ENCODE measurements around the gene RANBP17.
"Not testable (repeated sequence)": the region's sequence is repeated elsewhere in the genome, so short reads cannot be mapped to it uniquely, and the experiment has no call there.

Gene RANBP17

DNA sequence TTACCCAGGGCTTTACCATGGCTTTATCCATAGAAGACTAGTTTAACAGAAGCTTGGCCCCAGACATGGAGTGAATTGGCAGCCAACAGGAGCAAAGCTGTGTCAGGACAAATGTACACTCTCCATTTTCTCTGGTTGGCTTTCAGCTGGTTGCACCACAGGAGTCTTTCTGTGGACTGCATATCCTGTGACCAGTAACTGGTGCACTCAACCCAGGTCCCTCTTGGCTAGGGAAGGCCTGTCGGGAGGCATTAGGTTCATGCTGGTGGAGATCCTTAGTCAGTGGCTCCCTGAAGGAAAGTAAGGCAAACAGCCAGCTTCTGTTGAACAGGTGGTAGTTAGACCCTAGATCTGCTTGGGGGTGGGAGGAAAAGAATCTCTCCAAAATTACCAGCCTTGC lies 300.3 kb downstream of the RANBP17 start:
- no peak for DNase-seq

DNA sequence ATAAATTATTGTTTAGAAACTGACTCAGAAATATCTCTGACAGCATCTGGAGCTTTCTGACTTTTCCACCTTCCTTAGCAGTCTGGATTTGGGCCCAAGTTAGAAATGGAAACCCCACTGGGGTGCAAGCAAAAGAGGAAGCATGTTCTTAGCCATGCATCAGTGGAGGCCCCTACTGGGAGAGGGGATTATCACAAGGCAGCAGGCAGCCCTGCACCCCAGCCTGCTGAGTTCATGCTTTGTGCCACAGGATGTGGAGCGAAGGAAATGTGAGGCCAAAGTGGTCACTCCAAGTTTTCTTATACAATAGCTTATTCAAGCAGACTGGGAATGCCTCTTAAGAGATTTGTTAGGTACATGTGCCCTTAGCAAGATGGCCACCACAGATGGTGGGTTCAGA lies 300.8 kb downstream of the RANBP17 start:
- no peak for DNase-seq

DNA sequence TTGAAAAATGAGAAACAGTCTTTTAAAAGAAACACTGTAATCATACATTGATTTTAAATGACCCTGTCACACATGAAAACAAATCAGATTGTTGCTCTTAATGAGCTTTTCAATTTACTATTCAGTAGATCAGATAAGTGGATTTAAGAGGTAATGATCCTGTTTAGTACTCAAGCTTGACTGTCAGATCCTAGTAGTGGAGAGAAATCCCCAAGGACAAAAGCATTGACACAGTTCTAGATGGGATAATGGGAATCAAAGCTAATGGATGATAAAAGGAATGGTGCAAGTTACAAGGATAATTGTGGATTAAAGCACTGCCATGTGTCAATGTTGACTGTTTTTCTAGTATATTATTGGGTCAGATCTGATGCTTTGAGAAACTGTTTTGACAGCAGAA lies 304.9 kb downstream of the RANBP17 start:
- DNase-seq = no peak

DNA sequence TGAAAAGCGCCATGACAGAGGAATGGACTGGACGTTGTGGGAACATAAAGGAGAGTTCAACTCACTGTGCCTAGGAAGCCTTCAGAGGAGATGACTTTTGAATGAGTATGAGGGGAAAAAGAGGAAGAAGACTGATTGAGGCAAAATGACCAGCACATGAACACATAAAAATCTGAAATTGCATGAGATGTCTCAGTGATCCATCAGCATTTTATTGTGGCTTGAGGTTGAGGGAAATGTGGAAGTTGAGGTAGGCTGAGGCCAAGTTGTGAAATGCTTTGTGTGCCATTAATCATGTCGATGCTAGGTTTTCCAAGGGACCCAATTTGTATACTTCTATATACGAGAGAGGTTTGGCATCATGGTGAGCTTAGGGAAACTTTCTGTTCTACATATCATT lies 306.4 kb downstream of the RANBP17 start:
- no peak for DNase-seq

DNA sequence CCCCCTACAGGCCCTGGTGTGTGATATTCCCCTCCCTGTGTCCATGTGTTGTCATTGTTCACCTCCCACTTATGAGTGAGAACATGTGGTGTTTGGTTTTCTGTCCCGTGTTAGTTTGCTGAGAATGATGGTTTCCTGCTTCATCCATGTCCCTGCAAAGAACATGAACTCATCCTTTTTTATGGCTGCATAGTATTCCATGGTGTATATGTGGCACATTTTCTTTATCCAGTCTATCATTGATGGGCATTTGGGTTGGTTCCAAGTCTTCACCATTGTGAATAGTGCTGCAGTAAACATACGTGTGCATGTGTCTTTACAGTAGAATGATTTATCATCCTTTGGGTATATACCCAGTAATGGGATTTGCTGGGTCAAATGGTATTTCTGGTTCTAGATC lies 313.1 kb downstream of the RANBP17 start:
- not testable (repeated sequence) for DNase-seq

DNA sequence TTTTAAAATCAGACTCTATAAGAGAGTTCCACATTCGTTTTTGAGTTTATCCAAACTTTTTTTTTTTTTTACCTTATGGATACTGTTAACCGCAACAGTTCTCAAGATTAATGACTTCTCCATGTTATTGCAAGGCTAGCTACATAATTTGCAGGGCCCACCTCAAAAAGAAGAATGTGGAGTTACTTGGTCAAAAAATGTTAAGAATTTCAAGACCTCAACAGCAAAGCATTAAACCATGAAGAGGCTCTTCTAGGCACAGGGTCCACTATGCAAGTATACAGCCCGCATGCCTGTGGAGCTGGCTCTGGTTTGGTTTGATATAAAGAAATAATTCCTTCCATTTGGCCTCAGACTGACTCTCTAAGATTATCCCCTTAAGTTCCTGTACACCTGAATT lies 313.9 kb downstream of the RANBP17 start:
- no peak for DNase-seq

DNA sequence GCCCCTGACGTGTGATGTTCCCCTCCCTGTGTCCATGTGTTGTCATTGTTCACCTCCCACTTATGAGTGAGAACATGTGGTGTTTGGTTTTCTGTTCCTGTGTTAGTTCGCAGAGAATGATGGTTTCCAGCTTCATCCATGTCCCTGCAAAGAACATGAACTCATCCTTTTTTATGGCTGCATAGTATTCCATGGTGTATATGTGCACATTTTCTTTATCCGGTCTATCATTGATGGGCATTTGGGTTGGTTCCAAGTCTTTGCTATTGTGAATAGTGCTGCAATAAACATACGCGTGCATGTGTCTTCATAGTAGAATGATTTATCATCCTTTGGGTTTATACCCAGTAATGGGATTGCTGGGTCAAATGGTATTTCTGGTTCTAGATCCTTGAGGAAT lies 316.4 kb downstream of the RANBP17 start:
- not testable (repeated sequence) for DNase-seq

DNA sequence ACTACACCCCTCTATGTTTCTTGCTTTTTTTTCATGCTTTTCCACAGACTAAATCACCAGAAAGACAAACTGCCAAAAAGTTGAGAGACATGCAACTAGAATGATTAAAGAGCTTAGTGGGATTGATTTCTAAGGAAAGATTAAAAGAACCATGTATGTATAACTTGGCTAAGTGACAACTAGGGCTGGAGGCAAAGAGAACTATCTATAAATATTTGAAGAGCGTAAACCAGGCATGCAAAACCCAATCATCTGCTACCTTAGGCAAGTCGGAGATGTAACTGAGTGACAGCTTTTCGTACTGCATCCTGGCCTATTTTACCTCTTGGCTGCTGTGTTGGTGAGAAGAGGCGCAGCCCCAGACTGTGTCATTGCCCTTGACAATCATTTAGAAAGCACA lies 326.2 kb downstream of the RANBP17 start:
- no peak for DNase-seq

DNA sequence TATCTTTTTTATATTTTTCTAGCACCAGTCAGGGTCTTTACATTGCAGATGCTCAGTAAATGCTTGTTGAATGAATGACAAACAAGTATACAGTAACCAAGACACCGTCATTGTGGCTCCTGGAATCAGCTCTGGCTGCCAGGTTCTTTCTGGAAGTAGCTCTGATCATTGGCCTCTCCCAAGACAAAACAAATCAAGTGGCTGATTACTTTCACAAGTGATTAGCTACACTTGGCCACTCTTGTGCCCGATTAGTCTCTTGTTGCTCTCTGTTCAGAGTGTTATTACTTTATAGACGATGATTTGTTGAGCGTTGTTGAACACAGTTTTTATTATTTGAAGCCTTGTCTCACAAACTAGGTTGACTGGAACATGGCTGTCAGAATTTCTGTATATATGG lies 327.6 kb downstream of the RANBP17 start:
- no peak for DNase-seq

DNA sequence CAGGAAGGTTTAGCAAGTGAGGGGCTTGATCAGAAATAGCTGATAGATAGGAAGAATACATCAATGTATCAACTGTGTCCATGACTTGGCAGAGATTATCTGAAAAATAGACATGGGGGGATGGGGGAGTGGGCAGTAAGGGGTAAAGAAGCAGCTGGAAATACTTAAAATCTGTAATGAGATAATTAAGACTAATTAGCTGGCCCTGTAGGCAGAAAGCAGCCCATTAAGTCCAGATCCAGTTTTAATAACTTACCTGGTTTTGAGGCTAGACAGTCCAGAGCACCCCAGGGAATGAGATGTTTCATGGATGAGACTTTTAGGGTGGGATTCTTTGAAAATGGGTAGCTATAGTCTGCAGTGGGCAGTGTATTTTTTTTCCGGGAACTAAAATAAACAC lies 330.3 kb downstream of the RANBP17 start:
- DNase-seq = no peak

DNA sequence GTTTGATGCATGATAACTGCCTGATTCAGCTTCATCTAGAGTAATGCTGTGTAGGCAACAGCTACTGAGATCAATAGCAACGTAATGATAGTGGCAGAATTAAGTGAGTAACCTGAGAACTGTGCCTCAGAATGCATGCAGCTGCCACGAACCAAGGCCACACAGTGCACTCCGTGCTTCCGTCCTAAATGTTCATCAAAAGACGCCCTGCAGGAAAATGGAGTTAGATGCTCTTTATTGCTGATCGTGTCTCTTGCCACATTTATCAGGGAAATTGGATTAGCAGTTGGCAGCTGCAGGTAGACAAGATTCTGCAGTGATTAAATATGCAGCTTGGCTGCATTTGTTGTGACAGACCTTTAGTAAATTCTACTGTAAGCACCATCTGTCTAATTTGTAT lies 339.5 kb downstream of the RANBP17 start:
- DNase-seq = no peak

DNA sequence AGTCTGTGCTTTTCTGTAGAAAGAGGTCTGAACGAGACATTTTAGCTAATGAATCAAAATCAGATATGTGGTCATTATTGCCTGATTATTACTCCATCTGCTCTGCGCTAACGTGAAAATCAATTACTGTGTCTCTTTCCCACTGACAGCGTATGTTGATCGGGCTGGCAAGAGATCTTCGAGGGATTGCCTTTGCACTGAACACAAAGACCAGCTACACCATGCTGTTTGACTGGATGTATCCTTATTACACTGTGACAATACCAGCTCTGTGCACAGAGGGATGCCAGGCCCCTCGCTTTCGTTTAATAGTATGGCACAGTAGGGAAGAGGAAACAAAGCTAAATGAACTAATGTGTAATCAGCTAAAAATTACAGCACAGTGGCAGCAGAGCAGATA lies 343.6 kb downstream of the RANBP17 start:
- no peak for DNase-seq

DNA sequence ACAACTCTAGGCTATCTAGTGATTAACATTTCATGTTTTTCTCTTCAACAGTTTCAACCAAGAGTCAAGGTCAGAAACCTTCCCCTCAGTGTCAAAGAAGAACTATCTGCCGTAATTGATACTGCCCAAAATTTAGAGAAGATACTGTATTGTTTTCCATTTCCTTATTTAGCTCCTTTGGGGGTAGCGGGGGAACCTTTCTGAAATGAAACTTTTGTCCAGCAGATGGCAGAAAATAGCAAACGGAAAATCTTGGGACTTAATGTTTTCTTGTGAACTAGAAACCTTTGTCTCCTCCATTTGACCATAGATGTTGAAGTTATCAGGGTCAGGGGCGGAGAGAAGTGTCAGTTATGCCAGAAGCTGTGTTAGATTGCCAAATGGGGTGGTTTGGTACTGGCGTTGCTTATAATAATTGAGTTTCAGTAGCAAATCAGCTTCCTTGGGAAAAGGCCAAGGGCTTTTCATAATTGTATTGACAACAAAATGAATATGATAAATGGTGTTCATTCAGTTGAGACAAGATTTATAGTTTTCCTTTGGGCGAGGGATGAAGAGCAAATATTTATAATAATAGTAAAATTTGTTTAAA lies 345.5 kb downstream of the RANBP17 start:
- DNase-seq = no peak

DNA sequence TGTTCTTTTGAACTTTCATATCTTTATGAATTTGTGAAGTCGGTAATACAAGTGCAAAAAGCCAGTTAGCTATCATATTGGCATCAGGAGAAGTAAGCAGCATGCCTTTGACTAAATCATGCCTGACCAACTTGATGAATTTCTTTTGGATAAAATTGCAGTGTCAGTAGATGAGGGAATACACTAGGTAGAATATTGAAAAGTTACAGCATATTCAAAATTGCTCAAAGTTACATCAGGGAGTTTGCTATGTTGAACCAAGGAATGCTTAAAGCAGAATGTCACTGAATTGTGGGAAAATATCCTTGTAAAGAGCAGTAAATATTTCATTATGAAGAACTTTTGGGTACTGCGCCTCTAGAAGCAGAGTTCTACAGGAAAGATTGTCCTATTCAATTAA lies 360.1 kb downstream of the RANBP17 start:
- DNase-seq = no peak

DNA sequence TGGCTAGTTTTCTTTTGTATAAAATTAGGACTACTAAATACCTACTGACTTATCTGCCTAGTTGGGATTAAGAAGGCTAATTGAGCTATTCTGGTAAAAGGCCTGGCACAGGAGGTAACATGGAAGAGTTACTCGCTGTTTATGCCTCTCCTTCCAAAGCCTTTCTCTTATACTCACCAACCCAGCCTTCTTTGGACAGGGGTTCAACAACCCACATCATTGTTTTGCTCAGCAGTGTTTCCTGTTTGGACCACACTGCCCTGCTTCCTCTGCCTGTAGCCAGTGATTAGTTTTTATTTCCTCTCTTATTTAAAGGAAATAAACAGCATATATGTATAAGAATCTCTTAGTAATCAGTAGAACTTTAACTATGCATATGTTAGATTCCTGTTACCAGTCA lies 362.1 kb downstream of the RANBP17 start:
- no peak for DNase-seq

DNA sequence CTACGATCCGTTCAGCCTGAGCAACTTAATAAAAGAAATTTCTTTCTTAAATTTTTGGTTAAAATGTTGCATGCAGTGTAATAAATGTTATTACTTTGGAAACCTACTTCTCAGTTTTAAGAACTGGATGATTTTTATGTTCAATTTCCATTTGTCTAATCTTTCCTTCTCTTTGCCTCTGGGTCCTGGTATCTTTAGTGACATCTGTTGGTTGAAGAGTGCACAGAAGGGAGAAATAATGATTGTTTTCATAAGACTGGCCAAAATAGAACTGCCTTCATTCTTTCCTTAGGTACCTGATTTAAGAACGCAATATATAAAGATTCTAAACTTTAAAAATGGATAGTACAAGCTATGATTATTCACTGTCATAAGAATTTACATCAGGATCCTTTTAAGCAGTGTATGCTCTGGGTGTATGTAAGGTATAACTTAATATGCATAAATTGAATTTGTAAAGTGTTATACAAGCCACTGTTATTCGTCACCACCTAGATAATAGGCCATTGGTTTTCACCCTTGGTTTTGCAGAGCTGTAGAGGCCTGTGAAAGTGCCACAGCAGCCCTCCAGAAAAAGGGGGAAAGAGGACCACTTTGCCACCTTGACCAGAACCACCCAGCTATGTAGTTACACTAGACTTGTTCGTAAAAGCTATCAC lies 364.4 kb downstream of the RANBP17 start:
- no peak for DNase-seq

DNA sequence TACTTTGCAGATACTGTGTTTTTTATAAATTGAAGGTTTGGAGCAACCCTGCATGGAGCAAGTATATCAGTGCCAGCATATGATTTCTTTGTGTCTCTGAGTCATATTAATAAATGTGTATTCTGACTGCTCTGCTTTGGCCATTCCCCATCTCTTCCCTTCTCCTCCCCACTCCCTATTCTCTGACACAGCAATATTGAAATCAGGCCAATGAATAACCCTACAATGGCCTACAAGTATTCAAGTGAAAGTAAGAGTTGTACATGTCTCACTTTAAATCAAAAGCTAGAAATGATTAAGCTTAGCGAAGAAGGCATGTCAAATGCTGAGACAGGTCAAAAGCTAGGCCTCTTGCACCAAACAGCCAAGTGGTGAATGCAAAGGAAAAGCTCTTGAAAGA lies 365.0 kb downstream of the RANBP17 start:
- DNase-seq = no peak

DNA sequence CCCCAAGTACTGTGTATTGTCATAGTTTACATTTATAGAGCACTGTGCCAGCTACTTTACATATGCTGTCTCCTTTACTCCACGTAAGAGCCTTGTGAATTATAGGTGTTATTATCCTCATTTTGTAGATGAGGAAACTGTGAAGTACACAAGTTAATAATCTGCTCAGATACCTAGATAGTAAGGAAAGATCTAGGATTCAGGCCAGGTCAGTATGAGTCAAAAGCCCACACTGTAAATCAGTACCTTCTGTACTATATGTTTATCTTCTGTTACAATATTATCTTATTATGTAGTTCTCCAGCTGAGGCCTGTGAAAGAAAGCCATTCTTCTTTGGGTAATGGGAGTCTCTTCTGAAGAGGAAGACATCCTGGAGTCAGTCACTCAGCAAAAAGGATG lies 374.8 kb downstream of the RANBP17 start:
- no peak for DNase-seq

DNA sequence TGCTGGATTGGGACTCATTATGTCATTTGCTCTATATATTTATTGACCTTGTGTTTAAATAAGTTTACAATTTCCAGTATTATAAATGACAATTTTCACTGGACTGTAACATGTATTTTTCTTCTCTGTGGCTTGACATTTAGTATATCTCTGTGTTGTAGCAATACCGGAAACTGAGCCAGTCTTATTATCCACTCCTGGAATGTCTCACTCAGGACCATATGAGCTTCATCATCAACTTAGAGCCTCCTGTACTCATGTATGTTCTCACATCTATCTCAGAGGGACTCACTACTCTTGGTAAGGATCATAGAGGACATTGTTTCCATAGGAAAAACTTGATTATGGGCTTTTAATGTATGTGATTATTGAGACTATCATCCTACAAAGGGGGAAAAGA lies 380.7 kb downstream of the RANBP17 start:
- DNase-seq = no peak

DNA sequence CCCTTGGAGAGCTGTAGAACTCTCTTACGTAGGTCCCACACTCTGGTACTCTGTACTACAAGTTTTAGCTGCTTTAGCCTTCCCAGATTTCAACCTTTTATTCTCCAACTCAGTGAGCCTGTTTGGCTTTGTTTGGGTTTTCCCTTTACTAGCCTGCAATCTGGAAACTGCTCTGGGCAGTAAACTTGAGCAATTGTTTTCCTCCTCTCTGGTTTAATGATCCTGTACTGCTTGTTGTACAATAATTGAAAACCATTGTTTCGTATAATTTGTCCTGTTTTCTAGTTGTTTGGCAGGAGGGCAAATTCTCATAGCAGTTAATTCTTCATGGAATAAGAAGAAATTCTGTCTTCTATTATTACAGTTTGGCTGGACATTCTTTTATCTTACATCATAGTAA lies 384.4 kb downstream of the RANBP17 start:
- DNase-seq = no peak

DNA sequence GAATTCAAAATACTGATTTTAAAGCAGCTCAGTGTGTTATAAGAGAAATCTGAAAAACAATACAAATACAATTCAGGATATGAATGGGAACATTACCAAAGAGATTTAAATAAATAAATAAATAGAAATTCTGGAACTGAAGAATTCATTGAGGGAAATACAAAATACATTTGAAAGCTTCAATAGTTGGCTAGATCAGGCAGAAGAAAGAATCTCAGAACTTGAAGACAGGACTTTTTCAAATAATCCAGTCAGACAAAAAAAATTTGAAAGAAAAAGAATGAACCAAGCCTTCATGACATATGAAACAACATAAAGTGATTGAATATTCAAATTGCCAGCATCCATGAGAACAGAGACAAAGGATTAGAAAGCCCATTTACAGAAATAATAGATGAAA lies 387.6 kb downstream of the RANBP17 start:
- no peak for DNase-seq

DNA sequence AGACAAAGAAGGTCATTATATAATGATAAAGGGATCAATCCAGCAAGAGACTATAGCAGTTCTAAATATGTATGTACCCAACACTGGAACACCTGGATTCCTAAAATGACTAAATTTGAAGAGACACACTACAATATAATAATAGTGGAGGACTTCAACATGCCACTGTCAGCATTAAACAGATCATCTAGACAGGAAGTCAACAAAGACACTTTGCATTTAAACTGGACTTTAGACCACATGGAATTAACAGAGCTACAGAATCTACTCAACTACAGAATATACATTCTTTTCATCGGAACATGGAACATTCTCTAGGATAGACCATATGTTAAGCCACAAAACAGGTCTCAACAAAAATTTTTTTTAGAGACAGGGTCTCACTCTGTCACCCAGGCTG lies 388.9 kb downstream of the RANBP17 start:
- DNase-seq = no peak

DNA sequence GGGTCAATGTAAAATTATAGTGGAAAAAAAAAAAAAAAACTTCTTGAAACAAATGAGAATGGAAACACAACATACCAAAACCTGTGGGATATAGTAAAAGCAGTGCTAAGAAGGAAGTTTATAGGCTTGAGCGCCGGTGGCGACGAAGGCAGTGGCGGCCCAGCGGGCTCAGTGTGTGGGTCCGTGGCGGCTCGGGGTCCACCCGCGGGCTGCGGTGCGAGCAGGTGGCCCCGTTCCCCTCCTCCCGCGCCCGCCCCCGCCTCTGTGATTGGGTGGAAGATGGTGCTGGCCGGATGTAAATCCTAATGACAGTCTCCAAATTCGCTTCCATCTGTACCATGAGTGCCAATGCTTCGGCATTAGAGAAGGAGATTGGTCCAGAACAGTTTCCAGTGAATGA lies 389.7 kb downstream of the RANBP17 start:
- DNase-seq = no peak

DNA sequence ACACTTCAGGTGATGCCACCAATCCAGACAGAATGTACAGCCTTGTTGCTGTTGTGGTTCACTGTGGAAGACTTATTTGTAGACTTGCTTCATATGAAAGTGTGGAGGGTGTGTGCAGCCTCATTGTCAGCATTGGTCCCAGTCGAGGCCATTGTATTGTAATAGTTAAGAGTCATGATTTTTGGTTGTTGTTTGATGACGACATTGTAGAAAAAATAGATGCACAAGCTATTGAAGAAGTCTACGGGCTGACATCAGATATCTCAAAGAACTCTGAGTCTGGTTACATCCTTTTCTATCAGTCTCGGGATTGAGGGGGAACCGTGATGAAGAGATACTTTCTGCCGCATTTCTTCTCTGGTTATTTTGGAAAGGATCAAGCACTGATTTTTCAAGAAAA lies 390.9 kb downstream of the RANBP17 start:
- DNase-seq = no peak

DNA sequence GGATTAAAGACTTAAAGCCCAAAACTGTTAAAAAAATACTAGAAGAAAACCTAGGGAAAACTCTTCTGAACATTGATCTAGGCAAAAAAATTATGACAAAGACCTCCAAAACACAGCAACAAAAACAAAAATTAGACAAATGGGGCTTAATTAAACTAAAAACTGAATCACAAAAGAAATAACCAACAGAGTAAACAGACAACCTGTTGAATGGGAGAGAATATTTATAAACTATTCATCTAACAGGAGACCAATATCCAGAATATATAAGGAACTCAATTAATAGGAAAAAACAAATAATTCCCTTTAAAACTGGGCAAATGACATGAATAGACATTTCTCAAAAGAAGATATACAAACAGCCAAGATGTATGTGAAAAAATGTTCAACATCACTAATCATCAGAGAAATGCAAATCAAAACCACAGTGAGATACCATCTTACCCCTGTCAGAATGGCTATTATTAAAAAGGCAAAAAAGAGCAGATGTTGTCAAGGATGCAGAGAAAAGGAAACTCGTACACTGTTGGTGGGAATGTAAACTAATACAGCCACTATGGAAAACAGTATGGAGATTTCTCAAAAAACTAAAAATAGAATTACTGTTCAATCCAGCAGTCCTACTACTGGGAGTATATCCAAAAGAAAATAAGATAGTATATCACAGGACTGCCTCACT lies 397.1 kb downstream of the RANBP17 start:
- DNase-seq = no peak
